CD4-positive, alpha-beta memory T cell (primary cell): ENCODE results near the gene ECEL1. TPM values are rescaled to one million over a fixed set of nuclear protein-coding genes. Genes with fewer than 3 reads are reported as not detected.
"Not testable (repeated sequence)": the region's sequence is repeated elsewhere in the genome, so short reads cannot be mapped to it uniquely, and the experiment has no call there.

Experiments used
- CTCF ChIA-PET: fragments of 350-600 bp; sonication (Branson Sonifier 250); formaldehyde crosslinking; loops from one replicate; lab custom pipeline; 2021; ENCODE audit warnings: inconsistent platforms; ENCODE audit not compliant: partially characterized antibody; lab: Charles Lee
- POLR2A ChIA-PET: fragments of 350-600 bp; sonication (Branson Sonifier 250); formaldehyde crosslinking; loops from one replicate; lab custom pipeline; 2021; ENCODE audit not compliant: partially characterized antibody; lab: Charles Lee
- DNase-seq, 5 donors: peaks; one replicate each; pipeline versions ENCODE4 v3.0.0 to v3.0.0-alpha.2; 2020 to 2022; ENCODE audit warnings: mixed read lengths in 1 of 5
- H3K27ac ChIP-seq: one replicate; pipeline ENCODE4 v1.7.0; 2013; ENCODE audit warnings: low read depth, low read length
- H3K27me3 ChIP-seq: 2 replicates; pipeline ENCODE4 v1.7.0; 2013; ENCODE audit warnings: mild to moderate bottlenecking, low read length, moderate library complexity; ENCODE audit not compliant: insufficient read depth
- H3K36me3 ChIP-seq: 2 replicates; pipeline ENCODE4 v1.7.0; 2013; ENCODE audit warnings: mild to moderate bottlenecking, low read length, moderate library complexity; ENCODE audit not compliant: insufficient read depth
- H3K4me1 ChIP-seq: 2 replicates; pipeline ENCODE4 v1.7.0; 2013; ENCODE audit warnings: mild to moderate bottlenecking, low read length, moderate library complexity; ENCODE audit not compliant: insufficient read depth
- H3K4me3 ChIP-seq, 2 donors: one replicate each; pipeline ENCODE4 v1.7.0; 2013; ENCODE audit warnings: low read length in 2 of 2, mild to moderate bottlenecking in 1 of 2
- H3K9me3 ChIP-seq, 2 donors: one replicate each; pipeline ENCODE4 v1.7.0; 2013; ENCODE audit warnings: low read length in 2 of 2, control low read depth in 1 of 2; ENCODE audit not compliant: control insufficient read depth in 1 of 2
- H3K27ac Mint-ChIP-seq, 7 donors: one replicate each; pipeline ENCODE4 v1.8.0; 2020 to 2021; ENCODE audit warnings: mixed read lengths in 7 of 7, mild to moderate bottlenecking in 6 of 7, inconsistent platforms in 3 of 7, moderate library complexity in 3 of 7
- H3K27me3 Mint-ChIP-seq, 2 donors: one replicate each; pipeline ENCODE4 v1.8.0; 2020 to 2021; ENCODE audit warnings: mixed read lengths in 2 of 2
- H3K36me3 Mint-ChIP-seq, 2 donors: one replicate each; pipeline ENCODE4 v1.8.0; 2020 to 2021; ENCODE audit warnings: mixed read lengths in 2 of 2, inconsistent platforms in 1 of 2, mild to moderate bottlenecking in 1 of 2
- H3K4me1 Mint-ChIP-seq, 4 donors: one replicate each; pipeline ENCODE4 v1.8.0; 2020 to 2021; ENCODE audit warnings: mixed read lengths in 4 of 4, mild to moderate bottlenecking in 1 of 4
- H3K4me3 Mint-ChIP-seq, 8 donors: one replicate each; pipeline ENCODE4 v1.8.0; 2020 to 2021; ENCODE audit warnings: mixed read lengths in 8 of 8, mild to moderate bottlenecking in 7 of 8, moderate library complexity in 6 of 8, inconsistent platforms in 3 of 8
- H3K9me3 Mint-ChIP-seq, 8 donors: one replicate each; pipeline ENCODE4 v1.8.0; 2020 to 2021; ENCODE audit warnings: mixed read lengths in 8 of 8, mild to moderate bottlenecking in 5 of 8, inconsistent platforms in 3 of 8, moderate library complexity in 1 of 8
- intact Hi-C: fragments of 100-400 bp; cut with micrococcal nuclease; formaldehyde crosslinking; loops from one replicate; pipeline ENCODE4 v1.15.1; 2023
- polyA plus RNA-seq, 2 donors: library from polyadenylated mRNA; unstranded; fragments of 300-500 nt; fragmentation: Illumina TruSeq; gene quantifications; one replicate each; pipeline ENCODE4 v1.2.3, GENCODE V29; 2021
- total RNA-seq, 2 experiments: library from RNA; stranded (reverse); gene quantifications; one replicate each; pipeline ENCODE4 v1.2.3, GENCODE V29; 2021

Gene ECEL1
- total and polyA plus RNA-seq, 4 experiments from 2014 or later, result not detected

- ChIA-PET POLR2A (no interaction called here), CTCF (interaction anchor here (0.9 to 1.4 kb wide), 6 partner anchors 8 to 18 kb away, joined by 3 to 6 read pairs (median 3); partner anchors contain the start of gene ALPI)
- H3K36me3 ChIP-seq, result no peaks in the 10 kb centered on the region
- DNase-seq, result no peak
- Mint-ChIP-seq H3K9me3 (no peaks in the 10 kb centered on the region), H3K27me3 (no peaks in the 10 kb centered on the region), H3K36me3 (no peaks in the 10 kb centered on the region), H3K4me1 (peaks cover 0 to 2% (median 0%) of the 10 kb centered on the region in 4 donors), H3K4me3 (no peak overlapping the region), H3K27ac (no peak overlapping the region)
- no peaks in the 10 kb centered on the region for H3K9me3 ChIP-seq
- H3K4me1 ChIP-seq, result no peaks in the 10 kb centered on the region
- H3K4me3 ChIP-seq, result no peak overlapping the region
- intact Hi-C loops, result no loop called here
- H3K27me3 ChIP-seq, result no peaks in the 10 kb centered on the region
- H3K27ac ChIP-seq, result no peak overlapping the region
Measured at GRCh38 chr2:232447638-232448303, 39.9 kb downstream of the ECEL1 start.

GRCh38 chr2:232447091-232447620, 40.5 kb downstream of the ECEL1 start:
- ChIA-PET CTCF (interaction anchor here (0.5 to 1.4 kb wide), 6 partner anchors 8 to 545 kb away, joined by 3 to 6 read pairs (median 3); partner anchors contain the start of gene ALPI), POLR2A (no interaction called here)
- Mint-ChIP-seq H3K4me1 (peaks cover 0 to 2% (median 0%) of the 10 kb centered on the region in 4 donors), H3K36me3 (no peaks in the 10 kb centered on the region), H3K9me3 (no peaks in the 10 kb centered on the region), H3K4me3 (no peak overlapping the region), H3K27me3 (no peaks in the 10 kb centered on the region), H3K27ac (no peak overlapping the region)
- DNase-seq, result no peak
- no peak overlapping the region for H3K27ac ChIP-seq
- no peaks in the 10 kb centered on the region for H3K4me1 ChIP-seq
- H3K9me3 ChIP-seq, result no peaks in the 10 kb centered on the region
- H3K36me3 ChIP-seq, result no peaks in the 10 kb centered on the region
- no peaks in the 10 kb centered on the region for H3K27me3 ChIP-seq
- no peak overlapping the region for H3K4me3 ChIP-seq
- intact Hi-C loops, result no loop called here

- H3K36me3 Mint-ChIP-seq, H3K27ac Mint-ChIP-seq, H3K27ac ChIP-seq, H3K4me3 Mint-ChIP-seq, H3K4me1 Mint-ChIP-seq, H3K4me3 ChIP-seq, H3K27me3 ChIP-seq, POLR2A ChIA-PET, H3K9me3 ChIP-seq, H3K36me3 ChIP-seq, DNase-seq, intact Hi-C loops, H3K27me3 Mint-ChIP-seq, H3K9me3 Mint-ChIP-seq, H3K4me1 ChIP-seq: not testable (repeated sequence)
- CTCF ChIA-PET, result interaction anchor here (0.5 to 1.4 kb wide), 3 partner anchors 9 to 544 kb away, joined by 3 to 6 read pairs (median 5); partner anchors contain the start of gene ALPI
Measured at GRCh38 chr2:232446266-232446777, 41.3 kb downstream of the ECEL1 start.

GRCh38 chr2:232445149-232445885, 42.3 kb downstream of the ECEL1 start:
- H3K9me3 Mint-ChIP-seq, H3K36me3 Mint-ChIP-seq, CTCF ChIA-PET, H3K4me3 ChIP-seq, intact Hi-C loops, H3K4me1 Mint-ChIP-seq, H3K27ac ChIP-seq, POLR2A ChIA-PET, H3K4me3 Mint-ChIP-seq, H3K36me3 ChIP-seq, H3K27me3 Mint-ChIP-seq, H3K27ac Mint-ChIP-seq, H3K9me3 ChIP-seq, H3K4me1 ChIP-seq, H3K27me3 ChIP-seq, DNase-seq: not testable (repeated sequence)

GRCh38 chr2:232444409-232445148, 43.1 kb downstream of the ECEL1 start:
- CTCF ChIA-PET, result interaction anchor here (0.5 kb wide), 1 partner anchor 147 kb away, joined by 3 read pairs; no protein-coding TSS in a partner anchor
- H3K4me3 ChIP-seq, result no peak overlapping the region
- H3K27me3 ChIP-seq, result no peaks in the 10 kb centered on the region
- Mint-ChIP-seq H3K9me3 (no peaks in the 10 kb centered on the region), H3K4me3 (no peak overlapping the region), H3K4me1 (peaks cover 2 to 6% (median 4%) of the 10 kb centered on the region in 4 donors), H3K27me3 (peaks cover 2 to 3% of the 10 kb centered on the region in 2 donors), H3K36me3 (no peaks in the 10 kb centered on the region), H3K27ac (no peak overlapping the region)
- intact Hi-C loops, result no loop called here
- POLR2A ChIA-PET, result no interaction called here
- H3K4me1 ChIP-seq, result no peaks in the 10 kb centered on the region
- H3K9me3 ChIP-seq, result no peaks in the 10 kb centered on the region
- peak; percentile 33 to 55 (median 44) for DNase-seq
- H3K27ac ChIP-seq, result no peak overlapping the region
- H3K36me3 ChIP-seq, result no peaks in the 10 kb centered on the region

GRCh38 chr2:232443669-232444408, 43.8 kb downstream of the ECEL1 start:
- H3K27ac Mint-ChIP-seq, intact Hi-C loops, DNase-seq, H3K4me3 Mint-ChIP-seq, H3K4me1 ChIP-seq, H3K4me3 ChIP-seq, H3K9me3 Mint-ChIP-seq, H3K27me3 ChIP-seq, POLR2A ChIA-PET, H3K4me1 Mint-ChIP-seq, H3K36me3 ChIP-seq, H3K27me3 Mint-ChIP-seq, H3K36me3 Mint-ChIP-seq, H3K9me3 ChIP-seq, H3K27ac ChIP-seq: not testable (repeated sequence)
- CTCF ChIA-PET, result interaction anchor here (0.5 kb wide), 1 partner anchor 147 kb away, joined by 3 read pairs; no protein-coding TSS in a partner anchor
